ENCODE data around the gene LIM2.

Gene LIM2

DNA sequence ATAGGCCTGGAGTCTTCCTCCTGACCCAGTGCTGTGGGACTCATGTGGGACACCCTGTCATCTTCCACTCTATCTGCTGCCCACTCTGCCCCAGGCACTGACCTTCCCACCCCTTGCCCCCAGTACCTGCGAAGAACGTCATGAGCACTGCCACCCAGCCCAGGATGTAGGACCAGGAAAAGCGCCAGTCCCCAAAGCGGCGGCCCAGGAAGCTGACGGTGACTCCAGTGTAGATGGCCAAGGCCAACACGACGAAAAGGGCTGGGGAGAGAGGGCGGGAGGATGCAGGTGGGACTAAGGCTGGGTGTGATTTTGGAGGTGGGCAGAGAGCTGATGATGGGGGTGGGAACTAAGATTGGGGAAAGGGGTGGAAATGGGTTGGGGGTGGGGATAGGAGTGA, 7.4 kb downstream of the LIM2 start:
- no peaks in the 10 kb centered on the region for H3K36me3 Mint-ChIP-seq (ENCODE audit: low read depth)

DNA sequence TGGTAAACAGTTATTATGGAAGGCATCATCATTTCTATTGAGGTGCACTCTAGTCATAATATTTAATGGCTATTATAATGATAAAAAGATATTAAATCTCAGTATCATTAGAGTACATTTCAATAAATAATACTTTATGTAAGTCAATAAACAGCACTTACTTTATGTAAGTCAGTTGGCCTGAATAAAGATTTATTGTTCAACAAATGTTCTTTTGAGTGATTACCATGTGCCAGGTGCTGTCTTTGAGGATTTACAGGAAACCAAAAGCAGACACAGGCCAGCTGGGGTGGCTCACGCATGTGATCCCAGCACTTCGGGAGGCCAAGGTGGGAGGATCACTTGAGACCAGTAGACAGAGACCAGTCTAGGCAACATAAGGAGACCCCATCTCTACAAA, 10.4 kb downstream of the LIM2 start:
- H3K27ac Mint-ChIP-seq: no peak overlapping the region
- H3K4me3 Mint-ChIP-seq: no peak overlapping the region
- H3K27me3 Mint-ChIP-seq: peaks cover 2% of the 10 kb centered on the region
- H3K9me3 Mint-ChIP-seq: peaks cover 7% of the 10 kb centered on the region
- ATAC-seq (no peak), DNase-seq (no peak)
- peaks cover 5% of the 10 kb centered on the region for H3K36me3 Mint-ChIP-seq (ENCODE audit: low read depth)
- H3K4me1 Mint-ChIP-seq: peaks cover 72% of the 10 kb centered on the region

More for the DNA sequence above, 7.4 kb downstream of the LIM2 start:
- Mint-ChIP-seq H3K4me3 (no peak overlapping the region), H3K4me1 (peaks cover 47% of the 10 kb centered on the region), H3K27me3 (no peaks in the 10 kb centered on the region), H3K27ac (peak overlapping the region; percentile 49), H3K9me3 (no peaks in the 10 kb centered on the region)
- no peak for ATAC-seq
- DNase-seq: peak; percentile 7

GRCh38 chr19:51375504-51376221, 12.1 kb downstream of the LIM2 start:
- Mint-ChIP-seq H3K4me1 (peaks cover 73% of the 10 kb centered on the region), H3K27ac (peak overlapping the region; percentile 92), H3K27me3 (peaks cover 2% of the 10 kb centered on the region), H3K9me3 (peaks cover 7% of the 10 kb centered on the region), H3K36me3 (ENCODE audit: low read depth) (peaks cover 15% of the 10 kb centered on the region), H3K4me3 (peak overlapping the region; percentile 66)
- ATAC-seq (peak; percentile 44), DNase-seq (peak; percentile 73)

GRCh38 chr19:51372649-51373504, 14.9 kb downstream of the LIM2 start, which contains the start of gene NKG7:
Gene NKG7 (minus strand): TSS chr19:51372654. CDS start chr19:51372535, 119 bp downstream.
- ATAC-seq: peak; percentile 82
- DNase-seq: peak; percentile 86

GRCh38 chr19:51372021-51372648, 15.6 kb downstream of the LIM2 start:
- Mint-ChIP-seq H3K4me1 (peaks cover 73% of the 10 kb centered on the region), H3K27ac (peak overlapping the region; percentile 92), H3K27me3 (peaks cover 2% of the 10 kb centered on the region), H3K9me3 (peaks cover 7% of the 10 kb centered on the region), H3K4me3 (peak overlapping the region; percentile 100), H3K36me3 (ENCODE audit: low read depth) (peaks cover 33% of the 10 kb centered on the region)
- DNase-seq: peak; percentile 34
- ATAC-seq: no peak

More at GRCh38 chr19:51372649-51373504, 14.9 kb downstream of the LIM2 start, which contains the start of gene NKG7:
- Mint-ChIP-seq H3K4me3 (peak within 1 kb of the TSS; percentile 100), H3K27me3 (peaks cover 2% of the 10 kb centered on the region), H3K36me3 (ENCODE audit: low read depth) (peaks cover 28% of the 10 kb centered on the region), H3K4me1 (peaks cover 71% of the 10 kb centered on the region), H3K27ac (peak within 1 kb of the TSS; percentile 92), H3K9me3 (peaks cover 7% of the 10 kb centered on the region)

DNA sequence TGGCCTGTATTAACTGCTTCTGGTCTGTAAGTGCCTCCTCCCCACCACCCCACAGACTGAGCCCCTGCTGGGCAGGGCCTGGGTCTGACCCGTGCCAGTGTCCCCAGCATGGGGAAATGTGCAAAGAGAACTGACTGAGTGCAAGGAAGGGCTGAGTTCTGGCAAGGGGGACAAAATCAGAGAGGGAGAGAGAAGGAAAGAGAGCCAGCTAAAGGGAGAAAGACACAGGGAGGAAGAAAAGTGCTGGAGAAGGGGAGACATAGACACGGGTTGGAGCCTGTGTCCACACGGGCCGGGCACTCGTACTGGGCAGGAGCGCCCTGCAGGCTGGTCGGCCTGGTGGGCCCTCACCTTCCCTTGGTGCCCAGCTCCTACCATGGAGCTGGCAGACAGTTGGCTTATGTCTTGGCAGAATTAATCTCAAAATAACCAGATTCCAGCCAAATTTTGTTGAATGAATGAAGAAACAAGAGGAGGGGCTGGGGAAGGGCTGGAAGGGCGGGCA, 16.5 kb downstream of the LIM2 start:
- ATAC-seq (no peak), DNase-seq (no peak)
- Mint-ChIP-seq H3K4me3 (peak overlapping the region; percentile 100), H3K9me3 (peaks cover 7% of the 10 kb centered on the region), H3K27me3 (peaks cover 2% of the 10 kb centered on the region), H3K27ac (peak overlapping the region; percentile 92), H3K4me1 (peaks cover 69% of the 10 kb centered on the region), H3K36me3 (ENCODE audit: low read depth) (peaks cover 40% of the 10 kb centered on the region)

GRCh38 chr19:51370230-51370629, 17.5 kb downstream of the LIM2 start:
- peaks cover 65% of the 10 kb centered on the region for H3K4me1 Mint-ChIP-seq
- peaks cover 2% of the 10 kb centered on the region for H3K27me3 Mint-ChIP-seq
- peak overlapping the region; percentile 92 for H3K27ac Mint-ChIP-seq
- ATAC-seq: no peak
- H3K4me3 Mint-ChIP-seq: peak overlapping the region; percentile 100
- peaks cover 7% of the 10 kb centered on the region for H3K9me3 Mint-ChIP-seq
- DNase-seq: no peak
- H3K36me3 Mint-ChIP-seq (ENCODE audit: low read depth): peaks cover 40% of the 10 kb centered on the region

DNA sequence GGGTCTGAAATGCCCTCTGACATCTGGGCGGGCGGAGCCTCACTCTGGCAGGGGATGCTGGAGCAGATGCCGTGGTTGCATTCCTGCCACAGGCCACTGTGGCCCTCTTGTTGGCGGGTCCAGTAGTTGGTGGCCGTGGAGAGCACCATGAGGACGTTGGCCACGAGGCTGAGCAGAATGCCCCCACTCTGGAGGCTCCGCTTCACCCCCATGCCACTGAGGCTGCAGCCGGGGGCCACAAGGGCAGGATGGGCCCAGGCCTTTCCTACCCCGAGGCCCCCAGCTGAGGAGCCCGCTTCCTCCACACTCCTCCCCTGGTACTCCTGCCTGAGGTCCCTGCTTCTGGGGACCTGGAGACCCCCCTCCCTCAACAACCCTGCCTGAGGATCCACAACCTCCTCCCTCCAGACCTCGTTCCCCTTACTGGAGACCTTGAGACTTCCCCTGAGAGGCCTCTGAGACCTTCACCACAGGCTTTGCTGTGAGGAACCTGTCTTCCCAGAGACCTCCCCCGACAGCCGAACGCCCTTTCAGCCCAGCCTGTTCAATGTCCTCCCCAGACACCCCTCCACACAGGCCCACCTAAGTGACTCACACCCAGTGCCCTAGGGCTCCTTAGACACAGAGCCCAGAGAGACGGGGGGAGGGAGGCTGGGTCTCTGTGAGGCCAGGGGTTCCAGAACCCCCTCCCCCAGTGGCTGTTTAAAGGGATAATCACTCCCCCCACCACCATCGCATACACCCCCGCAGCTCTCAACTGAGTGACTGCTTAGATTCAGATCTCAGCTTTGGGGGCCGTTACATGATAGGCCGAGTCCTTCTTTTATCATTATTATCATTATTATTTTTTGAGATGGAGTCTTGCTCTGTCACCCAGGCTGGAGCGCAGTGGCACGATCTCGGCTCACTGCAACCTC, 19.1 kb downstream of the LIM2 start, which contains the start of gene CLDND2:
CLDND2 (minus strand) TSS at position 638 of the 917 bp plus-strand sequence; CDS start at position 212, 426 bp downstream.
- peaks cover 47% of the 10 kb centered on the region for H3K36me3 Mint-ChIP-seq (ENCODE audit: low read depth)
- peak; percentile 65 for DNase-seq
- peaks cover 63% of the 10 kb centered on the region for H3K4me1 Mint-ChIP-seq

DNA sequence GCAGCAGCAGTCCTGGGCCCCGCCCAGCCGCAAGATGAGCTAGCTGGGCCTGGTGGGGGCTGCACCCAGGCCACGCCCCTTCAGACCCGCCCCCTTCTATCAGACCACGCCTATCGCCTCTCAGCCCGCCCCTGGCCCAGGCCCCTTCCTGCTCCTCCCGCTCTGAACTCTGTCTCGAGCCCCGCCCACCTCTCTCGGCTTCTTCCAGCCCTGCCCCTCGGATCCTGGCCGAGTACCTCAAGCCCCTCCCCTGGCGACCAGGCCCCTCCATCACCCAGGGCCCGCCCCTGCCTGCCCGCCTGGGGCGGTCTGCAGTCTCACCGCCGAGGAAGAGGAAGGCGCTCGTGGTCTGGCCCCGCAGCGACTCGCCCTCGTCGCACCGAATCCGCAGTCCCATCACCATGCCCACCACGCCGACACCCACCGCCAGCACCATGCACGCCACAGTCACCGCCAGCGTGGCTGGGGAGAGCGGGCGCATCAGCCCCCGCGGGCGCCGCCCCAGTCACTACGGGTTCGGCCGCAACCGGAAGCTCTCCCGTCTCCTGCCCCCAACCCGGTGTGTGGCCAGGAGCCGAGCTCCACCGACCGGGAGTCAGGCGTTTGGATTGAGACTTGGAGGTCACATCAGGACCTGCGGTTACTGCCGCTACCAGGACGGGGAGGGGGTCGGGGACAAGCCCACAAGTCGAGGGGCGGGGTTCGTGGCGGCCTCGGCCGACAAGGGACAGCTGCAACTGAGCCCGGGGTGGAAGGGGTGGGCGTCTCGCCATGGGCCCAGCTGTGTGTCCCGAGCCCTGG, 20.0 kb downstream of the LIM2 start:
- H3K9me3 Mint-ChIP-seq: no peaks in the 10 kb centered on the region
- ATAC-seq (peak; percentile 72), DNase-seq (peak; percentile 99)
- peaks cover 1% of the 10 kb centered on the region for H3K27me3 Mint-ChIP-seq
- peaks cover 63% of the 10 kb centered on the region for H3K4me1 Mint-ChIP-seq
- H3K27ac Mint-ChIP-seq: peak overlapping the region; percentile 92
- peaks cover 52% of the 10 kb centered on the region for H3K36me3 Mint-ChIP-seq (ENCODE audit: low read depth)
- peak overlapping the region; percentile 100 for H3K4me3 Mint-ChIP-seq

More for the DNA sequence above, 19.1 kb downstream of the LIM2 start, which contains the start of gene CLDND2:
- ATAC-seq: peak; percentile 15
- Mint-ChIP-seq H3K9me3 (no peaks in the 10 kb centered on the region), H3K27me3 (peaks cover 2% of the 10 kb centered on the region), H3K4me3 (peak within 1 kb of the TSS; percentile 100), H3K27ac (peak within 1 kb of the TSS; percentile 92)

- peak overlapping the region; percentile 92 for H3K27ac Mint-ChIP-seq
- DNase-seq (no peak), ATAC-seq (no peak)
- H3K27me3 Mint-ChIP-seq: no peaks in the 10 kb centered on the region
- no peaks in the 10 kb centered on the region for H3K9me3 Mint-ChIP-seq
- H3K4me1 Mint-ChIP-seq: peaks cover 66% of the 10 kb centered on the region
- H3K36me3 Mint-ChIP-seq (ENCODE audit: low read depth): peaks cover 52% of the 10 kb centered on the region
- peak overlapping the region; percentile 100 for H3K4me3 Mint-ChIP-seq
These were observed 20.6 kb downstream of the LIM2 start for GRCh38 chr19:51367255-51367564.

GRCh38 chr19:51366389-51367254, 21.2 kb downstream of the LIM2 start:
- Mint-ChIP-seq H3K36me3 (ENCODE audit: low read depth) (peaks cover 53% of the 10 kb centered on the region), H3K4me3 (peak overlapping the region; percentile 100), H3K27ac (peak overlapping the region; percentile 92), H3K9me3 (no peaks in the 10 kb centered on the region), H3K4me1 (peaks cover 67% of the 10 kb centered on the region), H3K27me3 (no peaks in the 10 kb centered on the region)
- peak; percentile 95 for DNase-seq
- peak; percentile 41 for ATAC-seq

DNA sequence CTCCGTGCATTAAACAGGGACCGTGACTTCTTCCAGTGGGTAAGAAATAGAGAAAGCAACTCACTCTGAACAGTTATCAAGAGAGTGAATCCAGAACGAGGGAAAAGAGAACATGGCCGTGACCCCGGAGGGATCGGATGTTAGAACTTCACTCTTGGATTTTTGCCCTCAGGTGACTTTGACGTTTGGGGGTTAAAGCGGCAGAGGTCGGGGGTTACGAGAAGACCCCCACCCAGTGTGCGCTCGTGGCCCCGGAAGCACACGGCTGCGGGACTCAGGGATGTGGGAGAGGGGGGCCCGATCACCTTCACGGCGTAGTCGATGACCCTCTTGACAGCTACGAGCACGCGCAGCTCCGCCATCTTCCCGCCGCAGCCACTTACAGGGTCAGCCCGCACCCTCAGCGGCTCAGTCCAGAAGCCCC, 21.8 kb downstream of the LIM2 start, which contains the start of gene ETFB:
ETFB (minus strand) TSS at position 424 of the 424 bp plus-strand sequence; CDS start at position 362, 62 bp downstream.
- Mint-ChIP-seq H3K27ac (peak within 1 kb of the TSS; percentile 92), H3K27me3 (no peaks in the 10 kb centered on the region), H3K36me3 (ENCODE audit: low read depth) (peaks cover 47% of the 10 kb centered on the region), H3K4me3 (peak within 1 kb of the TSS; percentile 100), H3K4me1 (peaks cover 64% of the 10 kb centered on the region), H3K9me3 (no peaks in the 10 kb centered on the region)
- DNase-seq: no peak
- no peak for ATAC-seq

Measured in activated naive CD8-positive, alpha-beta T cell treated with anti-CD3 and anti-CD28 coated beads, Interleukin-2, amount 50 U/mL, for 24 hours (primary cell).